ENCODE results near the gene SPATS2. TPM values are rescaled to one million over a fixed set of nuclear protein-coding genes. Genes with fewer than 3 reads are reported as not detected.
A peak's percentile ranks its signal among the peaks of the same experiment; 100 is the strongest.
"Not testable (repeated sequence)": the region's sequence is repeated elsewhere in the genome, so short reads cannot be mapped to it uniquely, and the experiment has no call there.

SPATS2 gene
- 19.5 TPM for polyA plus RNA-seq (2012; ENCODE audit: insufficient read depth, insufficient read length)

GRCh38 chr12:49367381-49368239 lies at the start of gene SPATS2:
Gene SPATS2, plus strand, starts transcription at chr12:49367462. Its CDS starts 93,551 bp downstream, at chr12:49461013.
- H3K4me3 ChIP-seq (ENCODE audit: low read length) = peak within 1 kb of the TSS; percentile 78
- no peak for DNase-seq (ENCODE audit: low read depth, low spot score)

- H3K4me3 ChIP-seq (ENCODE audit: low read length); DNase-seq (ENCODE audit: low read depth, low spot score): not testable (repeated sequence)
These were observed 46.7 kb upstream of the SPATS2 start for GRCh38 chr12:49320411-49321103.

- DNase-seq (ENCODE audit: low read depth, low spot score) = no peak
- peak overlapping the region; percentile 87 for H3K4me3 ChIP-seq (ENCODE audit: low read length)
These were observed 44.9 kb upstream of the SPATS2 start for GRCh38 chr12:49322367-49322707.

GRCh38 chr12:49322708-49323523 lies 44.3 kb upstream of the SPATS2 start, which contains the start of gene TROAP:
Gene TROAP, plus strand, starts transcription at chr12:49323255. Its CDS starts 354 bp downstream, at chr12:49323609.
- H3K4me3 ChIP-seq (ENCODE audit: low read length) = peak within 1 kb of the TSS; percentile 87
- DNase-seq (ENCODE audit: low read depth, low spot score) = peak; percentile 98

GRCh38 chr12:49323524-49324097 lies 43.7 kb upstream of the SPATS2 start:
- peak overlapping the region; percentile 87 for H3K4me3 ChIP-seq (ENCODE audit: low read length)
- no peak for DNase-seq (ENCODE audit: low read depth, low spot score)

- H3K4me3 ChIP-seq (ENCODE audit: low read length) = no peak overlapping the region
These were observed 41.7 kb upstream of the SPATS2 start for GRCh38 chr12:49325606-49326005.

GRCh38 chr12:49327368-49327767 lies 39.9 kb upstream of the SPATS2 start:
- H3K4me3 ChIP-seq (ENCODE audit: low read length) = no peak overlapping the region
- DNase-seq (ENCODE audit: low read depth, low spot score) = no peak

More at GRCh38 chr12:49325606-49326005, 41.7 kb upstream of the SPATS2 start:
- DNase-seq (ENCODE audit: low read depth, low spot score) = no peak

- no peak overlapping the region for H3K4me3 ChIP-seq (ENCODE audit: low read length)
- DNase-seq (ENCODE audit: low read depth, low spot score) = no peak
These were observed 39.4 kb upstream of the SPATS2 start for GRCh38 chr12:49327887-49328286.

- no peak overlapping the region for H3K4me3 ChIP-seq (ENCODE audit: low read length)
- no peak for DNase-seq (ENCODE audit: low read depth, low spot score)
These were observed 38.4 kb upstream of the SPATS2 start for GRCh38 chr12:49328816-49329215.

GRCh38 chr12:49330032-49330619 lies 37.1 kb upstream of the SPATS2 start:
- no peak overlapping the region for H3K4me3 ChIP-seq (ENCODE audit: low read length)
- DNase-seq (ENCODE audit: low read depth, low spot score) = no peak

- DNase-seq (ENCODE audit: low read depth, low spot score) = no peak
These were observed 36.5 kb upstream of the SPATS2 start for GRCh38 chr12:49330631-49331379.

GRCh38 chr12:49331380-49332222 lies 35.7 kb upstream of the SPATS2 start:
- H3K4me3 ChIP-seq (ENCODE audit: low read length) = no peak overlapping the region
- no peak for DNase-seq (ENCODE audit: low read depth, low spot score)

More at GRCh38 chr12:49330631-49331379, 36.5 kb upstream of the SPATS2 start:
- no peak overlapping the region for H3K4me3 ChIP-seq (ENCODE audit: low read length)

GRCh38 chr12:49332441-49332861 lies 34.8 kb upstream of the SPATS2 start:
- DNase-seq (ENCODE audit: low read depth, low spot score) = no peak
- no peak overlapping the region for H3K4me3 ChIP-seq (ENCODE audit: low read length)

GRCh38 chr12:49332891-49333371 lies 34.3 kb upstream of the SPATS2 start:
- H3K4me3 ChIP-seq (ENCODE audit: low read length) = no peak overlapping the region
- no peak for DNase-seq (ENCODE audit: low read depth, low spot score)

- not testable (repeated sequence) for DNase-seq (ENCODE audit: low read depth, low spot score); H3K4me3 ChIP-seq (ENCODE audit: low read length)
These were observed 33.5 kb upstream of the SPATS2 start for GRCh38 chr12:49333778-49334177.

- no peak overlapping the region for H3K4me3 ChIP-seq (ENCODE audit: low read length)
- DNase-seq (ENCODE audit: low read depth, low spot score) = no peak
These were observed 33.0 kb upstream of the SPATS2 start for GRCh38 chr12:49334226-49334625.

- no peak overlapping the region for H3K4me3 ChIP-seq (ENCODE audit: low read length)
These were observed 32.6 kb upstream of the SPATS2 start for GRCh38 chr12:49334681-49335080.

More at GRCh38 chr12:49334681-49335080, 32.6 kb upstream of the SPATS2 start:
- no peak for DNase-seq (ENCODE audit: low read depth, low spot score)

Measured in Jurkat, Clone E6-1 (cell line).